Measurements from ENCODE around the gene MIPOL1.
"Not testable (repeated sequence)": the region's sequence is repeated elsewhere in the genome, so short reads cannot be mapped to it uniquely, and the experiment has no call there.

MIPOL1 gene

GRCh38 chr14:37285220-37285619, 87.5 kb downstream of the MIPOL1 start:
- no peak for DNase-seq (ENCODE audit: low read depth in 2 of 2)

- DNase-seq (ENCODE audit: low read depth in 2 of 2): no peak
These were observed 92.0 kb downstream of the MIPOL1 start for GRCh38 chr14:37289688-37290087.

- DNase-seq (ENCODE audit: low read depth in 2 of 2): not testable (repeated sequence)
These were observed 97.5 kb downstream of the MIPOL1 start for GRCh38 chr14:37295262-37295661.

GRCh38 chr14:37311252-37311651, 113.5 kb downstream of the MIPOL1 start:
- no peak for DNase-seq (ENCODE audit: low read depth in 2 of 2)

- DNase-seq (ENCODE audit: low read depth in 2 of 2): no peak
These were observed 121.2 kb downstream of the MIPOL1 start for GRCh38 chr14:37318938-37319337.

GRCh38 chr14:37320106-37320505, 122.4 kb downstream of the MIPOL1 start:
- no peak for DNase-seq (ENCODE audit: low read depth in 2 of 2)

- no peak for DNase-seq (ENCODE audit: low read depth in 2 of 2)
These were observed 127.6 kb downstream of the MIPOL1 start for GRCh38 chr14:37325332-37325731.

- DNase-seq (ENCODE audit: low read depth in 2 of 2): no peak
These were observed 128.7 kb downstream of the MIPOL1 start for GRCh38 chr14:37326434-37326833.

- DNase-seq (ENCODE audit: low read depth in 2 of 2): not testable (repeated sequence)
These were observed 130.2 kb downstream of the MIPOL1 start for GRCh38 chr14:37327933-37328332.

- no peak for DNase-seq (ENCODE audit: low read depth in 2 of 2)
These were observed 130.9 kb downstream of the MIPOL1 start for GRCh38 chr14:37328673-37329072.

GRCh38 chr14:37329189-37330001, 131.7 kb downstream of the MIPOL1 start:
- no peak for DNase-seq (ENCODE audit: low read depth in 2 of 2)

GRCh38 chr14:37330910-37331309, 133.2 kb downstream of the MIPOL1 start:
- no peak for DNase-seq (ENCODE audit: low read depth in 2 of 2)

GRCh38 chr14:37340353-37340752, 142.6 kb downstream of the MIPOL1 start:
- no peak for DNase-seq (ENCODE audit: low read depth in 2 of 2)

- DNase-seq (ENCODE audit: low read depth in 2 of 2): no peak
These were observed 145.8 kb downstream of the MIPOL1 start for GRCh38 chr14:37343307-37344094.

GRCh38 chr14:37363661-37364060, 165.9 kb downstream of the MIPOL1 start:
- no peak for DNase-seq (ENCODE audit: low read depth in 2 of 2)

- no peak for DNase-seq (ENCODE audit: low read depth in 2 of 2)
These were observed 171.7 kb downstream of the MIPOL1 start for GRCh38 chr14:37369425-37369824.

GRCh38 chr14:37375566-37375965, 177.8 kb downstream of the MIPOL1 start:
- no peak for DNase-seq (ENCODE audit: low read depth in 2 of 2)

GRCh38 chr14:37376944-37377609, 179.3 kb downstream of the MIPOL1 start:
- DNase-seq (ENCODE audit: low read depth in 2 of 2): no peak

- DNase-seq (ENCODE audit: low read depth in 2 of 2): no peak
These were observed 187.3 kb downstream of the MIPOL1 start for GRCh38 chr14:37384870-37385596.

- DNase-seq (ENCODE audit: low read depth in 2 of 2): not testable (repeated sequence)
These were observed 199.6 kb downstream of the MIPOL1 start for GRCh38 chr14:37397157-37397940.

GRCh38 chr14:37397941-37398215, 200.1 kb downstream of the MIPOL1 start:
- DNase-seq (ENCODE audit: low read depth in 2 of 2): no peak
